BLaER1 treated with 17β-estradiol and CSF1 and Interleukin-3, amounts not matched to agents 10 nM and 100 nM (cell line): ENCODE data around the gene TTC39C.
A peak's percentile ranks its signal among the peaks of the same experiment; 100 is the strongest.

Source experiments
- H3K27ac ChIP-seq, 11 experiments: shearing (Covaris generic); formaldehyde crosslinking; 2 replicates each; pipeline ENCODE4 v1.8.1; 2022
- H3K27me3 ChIP-seq, 11 experiments: shearing (Covaris generic); formaldehyde crosslinking; 2 replicates each; pipeline ENCODE4 v1.8.1; 2022
- H3K36me3 ChIP-seq, 11 experiments: shearing (Covaris generic); formaldehyde crosslinking; 2 replicates each; pipeline ENCODE4 v1.8.1; 2022
- H3K4me1 ChIP-seq, 10 experiments: shearing (Covaris generic); formaldehyde crosslinking; 2 replicates each; pipeline ENCODE4 v1.8.1; 2022
- H3K4me2 ChIP-seq, 11 experiments: shearing (Covaris generic); formaldehyde crosslinking; 2 replicates each; pipeline ENCODE4 v1.8.1; 2022
- H3K4me3 ChIP-seq, 10 experiments: shearing (Covaris generic); formaldehyde crosslinking; 2 replicates each; pipeline ENCODE4 v1.8.1; 2022
- H3K9ac ChIP-seq, 11 experiments: shearing (Covaris generic); formaldehyde crosslinking; 2 replicates each; pipeline ENCODE4 v1.8.1; 2022
- H3K9me3 ChIP-seq, 11 experiments: shearing (Covaris generic); formaldehyde crosslinking; replicated peaks in 1 of 11; 2 replicates each; pipeline ENCODE4 v1.8.1; 2022
- H4K20me1 ChIP-seq, 11 experiments: shearing (Covaris generic); formaldehyde crosslinking; 2 replicates each; pipeline ENCODE4 v1.8.1; 2022
- Cebpa-rat ChIP-seq, 11 experiments: shearing (Covaris generic); IDR thresholded peaks; 2 replicates each; pipeline ENCODE4 v1.8.1; 2022

Gene TTC39C

DNA sequence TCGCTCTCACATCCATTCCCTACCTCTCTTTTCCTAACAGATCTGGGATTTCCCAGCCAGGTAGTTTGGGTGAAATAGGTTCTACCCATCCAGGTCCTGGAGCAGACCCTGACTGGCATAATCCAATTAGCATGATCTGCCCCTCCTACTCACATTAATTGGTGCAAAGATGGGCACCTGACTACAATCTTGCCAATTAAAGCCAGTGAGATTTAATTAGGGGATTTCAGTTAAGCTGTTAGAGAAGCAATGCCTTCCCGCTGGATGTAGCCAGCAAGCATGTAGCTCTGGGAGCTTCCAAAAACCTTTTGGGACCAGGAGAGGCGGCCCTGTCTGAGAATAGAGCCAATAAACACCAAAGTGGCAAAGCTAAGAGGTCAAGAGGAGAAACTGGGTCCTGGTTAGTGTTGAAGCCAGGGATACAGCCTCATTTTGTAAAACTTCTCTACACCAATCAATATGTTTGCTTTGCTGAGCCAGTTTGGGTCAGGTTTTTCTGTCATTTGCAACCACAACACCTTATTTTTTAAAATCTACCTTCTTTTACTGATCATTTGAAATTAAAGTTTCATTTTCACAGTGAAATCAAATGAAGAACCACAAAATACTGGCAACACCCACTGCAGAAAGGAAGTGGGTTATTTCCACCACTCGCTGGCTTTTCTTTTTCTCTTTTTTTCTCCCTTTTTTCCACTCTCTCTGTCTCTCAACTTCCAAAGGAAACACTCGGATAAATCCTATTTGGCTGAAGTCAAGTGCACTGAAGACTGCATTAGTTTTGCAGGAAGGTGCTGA is 3.2 kb upstream of the TTC39C start:
- Histone ChIP-seq H3K9me3 (no peaks in the 10 kb centered on the region), H3K4me1 (peaks cover 50 to 61% (median 57%) of the 10 kb centered on the region in 10 experiments), H3K27ac (peak overlapping the region in 9 of 11 experiments; percentile 11 to 74 (median 60); a peak in 17 of 22 replicates), H4K20me1 (peaks cover 0 to 3% (median 1%) of the 10 kb centered on the region in 11 experiments; a peak in 6 of 22 replicates), H3K9ac (peak overlapping the region in 7 of 11 experiments; percentile 12 to 54 (median 24); a peak in 8 of 22 replicates), H3K36me3 (no peaks in the 10 kb centered on the region), H3K4me3 (peak overlapping the region in 1 of 10 experiments; percentile 44; a peak in 3 of 20 replicates), H3K27me3 (no peaks in the 10 kb centered on the region), H3K4me2 (peak overlapping the region; percentile 51 to 95 (median 82))
- TF ChIP-seq Cebpa-rat (IDR thresholded peaks at IDR 0.05) = no peak

DNA sequence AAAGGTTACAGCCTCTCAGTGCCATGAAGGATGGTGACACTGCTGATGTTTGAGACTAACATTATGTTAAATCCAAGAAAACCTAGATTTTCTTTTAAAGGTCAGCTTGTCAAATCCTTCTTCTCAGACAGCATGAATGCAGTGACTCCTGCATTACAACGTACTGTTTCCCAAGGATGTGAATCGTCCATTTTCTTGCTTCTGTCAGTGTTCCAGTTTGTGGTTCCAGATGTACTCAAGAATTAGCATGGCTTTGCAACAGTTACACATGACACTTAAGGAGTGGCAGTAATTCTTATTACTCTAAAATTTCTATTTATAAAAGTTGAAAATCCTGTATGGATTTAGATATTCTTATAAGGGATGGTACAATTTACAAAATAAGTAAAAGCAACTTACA is 1.5 kb upstream of the TTC39C start:
- TF ChIP-seq Cebpa-rat (IDR thresholded peaks at IDR 0.05) = no peak
- Histone ChIP-seq H3K9me3 (no peaks in the 10 kb centered on the region), H3K4me2 (peak overlapping the region; percentile 51 to 95 (median 82); a peak in 21 of 22 replicates), H3K4me3 (no peak overlapping the region), H3K9ac (no peak overlapping the region), H3K27ac (no peak overlapping the region), H3K36me3 (peaks cover 0 to 14% (median 0%) of the 10 kb centered on the region in 11 experiments; a peak in 8 of 22 replicates), H3K4me1 (peaks cover 67 to 78% (median 74%) of the 10 kb centered on the region in 10 experiments), H3K27me3 (no peaks in the 10 kb centered on the region), H4K20me1 (peaks cover 5 to 20% (median 18%) of the 10 kb centered on the region in 11 experiments; a peak in 19 of 22 replicates)

DNA sequence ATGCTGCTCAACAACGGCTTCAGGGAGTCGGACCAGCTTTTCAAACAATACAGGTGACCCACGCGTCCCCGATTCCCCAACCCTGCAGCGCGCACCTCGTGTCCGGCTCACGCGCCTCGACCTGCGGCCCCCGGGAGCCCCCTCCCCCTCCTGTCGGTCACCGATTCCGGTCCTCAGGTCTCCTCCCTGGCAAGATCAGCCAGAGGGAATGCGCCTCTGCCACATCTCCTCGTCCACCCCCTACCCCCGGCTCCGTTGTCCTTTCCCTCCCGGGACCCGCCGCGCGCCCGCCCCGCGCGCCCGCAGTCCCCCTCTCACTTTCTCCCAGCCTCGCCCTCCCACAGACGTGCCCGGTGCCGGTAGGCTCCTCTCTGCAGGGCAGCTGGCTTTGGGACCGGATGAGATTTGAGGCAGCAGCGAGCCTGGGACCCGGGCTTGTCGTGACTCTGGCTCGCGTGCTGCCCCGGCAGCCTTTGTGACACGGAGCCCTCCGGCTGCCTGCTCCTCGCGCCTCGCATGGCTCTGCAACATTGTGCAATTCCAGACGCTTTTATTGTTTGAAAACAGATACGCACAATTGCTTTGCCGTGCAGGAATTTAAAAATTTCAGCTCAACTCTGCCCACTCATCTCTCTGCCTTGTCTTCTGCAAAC is 558 bp downstream of the TTC39C start:
- Histone ChIP-seq H3K9me3 (no peaks in the 10 kb centered on the region), H3K4me3 (peak overlapping the region; percentile 83 to 96 (median 93)), H4K20me1 (peaks cover 6 to 41% (median 37%) of the 10 kb centered on the region in 11 experiments; a peak in 21 of 22 replicates), H3K27ac (peak overlapping the region; percentile 62 to 98 (median 96); a peak in 21 of 22 replicates), H3K27me3 (no peaks in the 10 kb centered on the region), H3K9ac (peak overlapping the region; percentile 83 to 99 (median 95)), H3K4me2 (peak overlapping the region; percentile 62 to 97 (median 87)), H3K36me3 (peaks cover 0 to 24% (median 0%) of the 10 kb centered on the region in 11 experiments; a peak in 8 of 22 replicates), H3K4me1 (peaks cover 76 to 82% (median 80%) of the 10 kb centered on the region in 10 experiments)
- TF ChIP-seq Cebpa-rat (IDR thresholded peaks at IDR 0.05) = peak in 10 of 11 experiments; percentile 29 to 89 (median 69); a peak in 15 of 22 replicates

DNA sequence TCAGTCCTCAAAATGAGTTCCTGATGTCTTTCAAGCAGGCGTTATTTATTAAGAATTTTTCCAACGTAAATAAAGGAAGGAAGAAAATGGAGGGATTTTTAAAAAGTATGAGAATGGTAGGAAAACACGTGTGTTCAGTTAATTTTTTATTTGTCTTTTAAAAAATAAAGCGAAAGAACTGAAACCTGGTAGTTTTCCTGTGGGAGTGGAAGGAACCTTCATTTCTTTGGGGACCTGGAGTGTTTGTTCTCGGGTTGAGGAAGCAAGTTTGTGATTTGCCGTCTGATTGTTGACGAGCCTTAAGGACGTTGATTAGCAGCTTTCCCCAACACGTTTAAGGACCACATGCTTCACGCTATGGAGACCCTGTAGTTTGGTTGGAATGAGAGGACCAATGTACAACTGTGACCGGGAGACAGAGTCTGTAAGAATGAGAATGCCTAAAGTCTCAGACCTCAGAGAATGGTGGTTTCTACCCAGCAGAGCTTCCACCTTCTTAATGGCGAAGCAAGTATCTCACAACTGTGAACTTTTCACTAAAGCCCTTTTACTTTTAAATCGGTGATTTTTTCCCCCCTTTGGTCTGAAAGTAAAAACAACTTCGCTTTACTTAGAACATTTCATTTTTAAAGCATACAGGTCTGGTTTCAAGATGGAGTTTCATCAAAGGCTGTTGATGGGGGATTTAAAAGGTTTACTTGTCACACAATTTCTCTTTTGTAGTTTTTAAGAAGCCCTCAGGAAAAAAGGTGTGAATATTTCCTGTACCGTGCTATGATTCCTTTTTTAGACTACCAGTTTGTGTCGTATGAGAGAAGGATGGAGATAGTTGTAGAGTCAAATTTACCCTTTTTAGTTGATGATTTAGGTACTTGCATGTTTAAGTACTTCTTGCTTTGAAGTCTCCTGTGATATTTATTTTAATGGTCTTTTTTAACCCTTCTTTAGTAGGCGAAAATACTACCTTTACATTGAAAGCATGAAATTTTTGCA is 1.4 kb downstream of the TTC39C start:
- TF ChIP-seq Cebpa-rat (IDR thresholded peaks at IDR 0.05) = no peak; a peak in 1 of 22 replicates
- H3K4me1 ChIP-seq = peaks cover 76 to 82% (median 80%) of the 10 kb centered on the region in 10 experiments
- H3K9ac ChIP-seq = peak overlapping the region; percentile 83 to 99 (median 95)
- H3K9me3 ChIP-seq = no peaks in the 10 kb centered on the region
- H3K27ac ChIP-seq = peak overlapping the region in 10 of 11 experiments; percentile 70 to 98 (median 96); a peak in 19 of 22 replicates
- H4K20me1 ChIP-seq = peaks cover 9 to 49% (median 43%) of the 10 kb centered on the region in 11 experiments; a peak in 21 of 22 replicates
- H3K36me3 ChIP-seq = peaks cover 0 to 32% (median 4%) of the 10 kb centered on the region in 11 experiments; a peak in 9 of 22 replicates
- peak overlapping the region; percentile 62 to 97 (median 87) for H3K4me2 ChIP-seq
- H3K27me3 ChIP-seq = no peaks in the 10 kb centered on the region
- peak overlapping the region; percentile 83 to 96 (median 93) for H3K4me3 ChIP-seq

DNA sequence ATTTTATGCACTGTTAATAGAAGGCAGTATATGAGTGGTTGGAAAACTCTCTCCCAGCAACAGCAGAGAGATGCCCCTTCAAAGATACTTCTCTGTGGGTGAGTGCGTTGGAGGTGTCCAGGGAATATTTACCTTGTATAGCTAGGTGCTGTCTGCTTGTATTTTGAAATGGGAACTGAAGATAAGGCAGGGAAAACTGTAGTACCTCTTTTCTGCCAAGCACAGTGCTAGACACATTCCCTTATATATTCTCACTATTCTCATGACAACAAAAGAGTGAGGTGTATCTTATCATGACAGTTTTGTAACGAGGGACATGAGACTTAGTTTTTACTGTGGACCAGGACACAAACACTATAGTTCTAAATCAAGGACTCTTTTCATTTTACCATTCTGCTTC is 2.1 kb downstream of the TTC39C start:
- H3K9ac ChIP-seq = peak overlapping the region in 10 of 11 experiments; percentile 85 to 99 (median 95); a peak in 17 of 22 replicates
- peak overlapping the region in 6 of 11 experiments; percentile 95 to 98 (median 96); a peak in 11 of 22 replicates for H3K27ac ChIP-seq
- H3K4me3 ChIP-seq = peak overlapping the region; percentile 83 to 96 (median 93); a peak in 18 of 20 replicates
- H3K36me3 ChIP-seq = peaks cover 0 to 39% (median 4%) of the 10 kb centered on the region in 11 experiments; a peak in 9 of 22 replicates
- TF ChIP-seq Cebpa-rat (IDR thresholded peaks at IDR 0.05) = no peak
- H3K4me1 ChIP-seq = peaks cover 76 to 82% (median 80%) of the 10 kb centered on the region in 10 experiments
- peaks cover 9 to 56% (median 50%) of the 10 kb centered on the region in 11 experiments; a peak in 21 of 22 replicates for H4K20me1 ChIP-seq
- H3K27me3 ChIP-seq = no peaks in the 10 kb centered on the region
- H3K9me3 ChIP-seq = no peaks in the 10 kb centered on the region
- peak overlapping the region; percentile 62 to 97 (median 87); a peak in 21 of 22 replicates for H3K4me2 ChIP-seq

DNA sequence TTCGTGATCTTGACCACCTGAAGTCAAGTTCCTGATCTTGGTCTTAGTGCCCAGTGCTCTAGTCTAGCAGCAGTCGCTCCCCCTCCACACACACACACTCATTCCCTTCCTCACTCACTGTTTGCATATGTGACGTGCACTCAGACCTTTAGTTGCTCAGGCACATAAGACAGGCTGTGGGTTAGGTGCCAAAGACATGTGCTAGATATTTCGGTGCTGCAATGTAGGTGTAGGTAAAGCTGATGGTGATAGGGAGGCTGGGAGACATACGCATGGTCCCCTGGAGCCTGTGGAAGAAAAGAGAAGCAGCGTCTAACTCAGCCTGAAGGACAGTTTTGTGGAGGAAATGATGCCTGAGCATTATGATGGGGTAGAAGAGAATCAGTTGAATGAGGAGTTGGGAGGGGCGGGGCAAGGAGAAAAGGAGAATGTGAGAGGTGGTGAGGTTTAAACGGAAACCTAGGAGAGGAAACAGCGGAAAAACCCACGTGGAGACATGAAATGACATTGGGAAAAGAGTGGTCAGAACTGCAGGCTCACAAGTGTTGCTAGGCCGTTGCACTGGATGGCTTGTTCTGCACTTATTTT is 3.8 kb downstream of the TTC39C start:
- H3K9ac ChIP-seq = peak overlapping the region in 3 of 11 experiments; percentile 15 to 31 (median 16); a peak in 2 of 22 replicates
- H3K9me3 ChIP-seq = no peaks in the 10 kb centered on the region
- peak overlapping the region; percentile 62 to 95 (median 87) for H3K4me2 ChIP-seq
- no peak for TF ChIP-seq Cebpa-rat (IDR thresholded peaks at IDR 0.05)
- H4K20me1 ChIP-seq = peaks cover 9 to 73% (median 68%) of the 10 kb centered on the region in 11 experiments; a peak in 21 of 22 replicates
- peaks cover 8 to 56% (median 15%) of the 10 kb centered on the region in 11 experiments; a peak in 21 of 22 replicates for H3K36me3 ChIP-seq
- peak overlapping the region in 9 of 11 experiments; percentile 44 to 67 (median 53); a peak in 17 of 22 replicates for H3K27ac ChIP-seq
- H3K4me1 ChIP-seq = peaks cover 77 to 83% (median 81%) of the 10 kb centered on the region in 10 experiments
- peak overlapping the region in 2 of 10 experiments; percentile 25 to 87; a peak in 2 of 20 replicates for H3K4me3 ChIP-seq
- no peaks in the 10 kb centered on the region for H3K27me3 ChIP-seq

DNA sequence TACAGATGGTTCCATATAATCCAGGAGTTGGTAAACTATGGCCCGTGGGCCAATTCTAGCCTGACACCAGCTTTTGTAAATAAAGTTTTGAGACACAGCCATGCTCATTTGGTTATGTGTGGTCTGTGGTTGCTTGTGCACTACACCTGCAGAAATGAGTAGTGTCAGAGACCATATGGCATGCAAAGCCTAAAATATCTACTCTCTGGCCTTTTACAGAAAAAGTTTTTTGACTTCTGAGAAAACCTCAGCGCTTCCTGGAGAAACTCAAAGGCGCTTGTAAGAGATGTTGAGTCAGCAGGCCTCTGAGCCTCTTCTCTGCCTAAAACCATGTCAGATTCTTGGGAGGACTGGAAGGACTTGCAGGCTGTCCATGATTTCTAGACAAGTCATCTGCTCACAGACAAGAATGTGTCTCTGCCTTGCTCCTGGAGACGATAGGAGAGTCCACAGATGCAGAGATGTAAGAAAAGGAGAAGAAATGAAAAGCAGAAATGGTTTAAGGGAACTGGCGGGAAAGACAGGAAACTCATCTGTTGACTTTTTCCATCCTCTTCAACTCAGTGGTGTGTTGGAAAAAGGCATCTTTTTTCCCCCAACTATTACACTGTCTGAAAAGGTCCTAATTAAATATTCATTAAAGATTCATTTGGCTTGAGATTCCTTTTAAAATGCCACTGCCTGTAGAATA is 5.2 kb downstream of the TTC39C start:
- Histone ChIP-seq H3K36me3 (peaks cover 8 to 68% (median 25%) of the 10 kb centered on the region in 11 experiments), H3K9ac (peak overlapping the region in 9 of 11 experiments; percentile 15 to 62 (median 39); a peak in 12 of 22 replicates), H3K4me2 (peak overlapping the region; percentile 62 to 95 (median 87)), H3K4me1 (peaks cover 72 to 83% (median 76%) of the 10 kb centered on the region in 10 experiments), H3K27ac (peak overlapping the region in 9 of 11 experiments; percentile 44 to 67 (median 53); a peak in 17 of 22 replicates), H4K20me1 (peaks cover 9 to 83% (median 73%) of the 10 kb centered on the region in 11 experiments; a peak in 21 of 22 replicates), H3K9me3 (no peaks in the 10 kb centered on the region), H3K4me3 (peak overlapping the region in 5 of 10 experiments; percentile 0 to 26 (median 22); a peak in 6 of 20 replicates), H3K27me3 (no peaks in the 10 kb centered on the region)
- TF ChIP-seq Cebpa-rat (IDR thresholded peaks at IDR 0.05) = no peak
